Activated CD4-positive, alpha-beta T cell treated with anti-CD3 and anti-CD28 coated beads for 36 hours (primary cell): ENCODE data around the gene FSTL3. TPM values are rescaled to one million over a fixed set of nuclear protein-coding genes. Genes with fewer than 3 reads are reported as not detected.
A peak's percentile ranks its signal among the peaks of the same experiment; 100 is the strongest.
"Not testable (repeated sequence)": the region's sequence is repeated elsewhere in the genome, so short reads cannot be mapped to it uniquely, and the experiment has no call there.

ENCODE experiments used
- ATAC-seq: fragments of 200-7000 bp; cut with Tn5 transposase; one replicate; pipeline ENCODE4 v1.10.0; 2021; ENCODE audit warnings: mild to moderate bottlenecking, moderate library complexity
- CTCF ChIA-PET: fragments of 350-600 bp; sonication (Branson Sonifier 250); formaldehyde crosslinking; loops from one replicate; lab custom pipeline; 2021; ENCODE audit warnings: antibody characterized with exemption; lab: Charles Lee
- POLR2A ChIA-PET: fragments of 350-600 bp; sonication (Branson Sonifier 250); formaldehyde crosslinking; loops from one replicate; lab custom pipeline; 2021; ENCODE audit warnings: antibody characterized with exemption, inconsistent platforms; lab: Charles Lee
- DNase-seq: peaks from one replicate; pipeline ENCODE4 v3.0.0-alpha.2; 2020
- H3K27ac Mint-ChIP-seq: one replicate; pipeline ENCODE4 v1.8.0; 2021; ENCODE audit warnings: mixed read lengths
- H3K27me3 Mint-ChIP-seq: one replicate; pipeline ENCODE4 v1.8.0; 2021; ENCODE audit warnings: mixed read lengths
- H3K36me3 Mint-ChIP-seq: one replicate; pipeline ENCODE4 v1.8.0; 2021; ENCODE audit warnings: low read depth, mixed read lengths
- H3K4me1 Mint-ChIP-seq: one replicate; pipeline ENCODE4 v1.8.0; 2021; ENCODE audit warnings: mixed read lengths
- H3K4me3 Mint-ChIP-seq: one replicate; pipeline ENCODE4 v1.8.0; 2021; ENCODE audit warnings: mild to moderate bottlenecking, moderate library complexity, mixed read lengths
- H3K9me3 Mint-ChIP-seq: one replicate; pipeline ENCODE4 v1.8.0; 2021; ENCODE audit warnings: low read depth, mixed read lengths
- intact Hi-C, 2 experiments: fragments of 100-400 bp; cut with DNase I in 1 of 2; cut with micrococcal nuclease in 1 of 2; formaldehyde crosslinking; loops; one replicate each; pipeline versions ENCODE4 v1.14.2 to v1.15.1; 2022 to 2024; cut with DNase I, micrococcal nuclease
- total RNA-seq, 2 experiments: library from RNA; stranded (reverse); gene quantifications; one replicate each; pipeline ENCODE4 v1.2.3, GENCODE V29; 2021

FSTL3 gene
- 10 to 100 TPM in 1 of 2 experiments, 1 to 10 TPM in 1; 8.5 to 10.1 TPM for total RNA-seq

- intact Hi-C loops, result no loop called here
- Mint-ChIP-seq H3K36me3 (no peaks in the 10 kb centered on the region), H3K27me3 (peaks cover 14% of the 10 kb centered on the region), H3K4me3 (no peak within 1 kb of the TSS), H3K27ac (no peak within 1 kb of the TSS), H3K9me3 (no peaks in the 10 kb centered on the region), H3K4me1 (peaks cover 4% of the 10 kb centered on the region)
- CTCF ChIA-PET, result interaction anchor here (0.6 to 1.1 kb wide), 2 partner anchors 13 to 55 kb away, joined by 3 to 4 read pairs; no protein-coding TSS in a partner anchor
- DNase-seq, result no peak
- no peak for ATAC-seq
- POLR2A ChIA-PET, result no interaction called here
These were observed at the start of gene FSTL3 for GRCh38 chr19:676339-677105. TSS of gene FSTL3 (plus strand) at chr19:676392. CDS start at chr19:676424, 32 bp downstream.

- DNase-seq, POLR2A ChIA-PET, H3K9me3 Mint-ChIP-seq, ATAC-seq, H3K27ac Mint-ChIP-seq, H3K4me3 Mint-ChIP-seq, H3K27me3 Mint-ChIP-seq: not testable (repeated sequence)
- peaks cover 45% of the 10 kb centered on the region for H3K36me3 Mint-ChIP-seq
- intact Hi-C loops, result loop anchor here in 1 of 2 experiments (5.0 kb wide), 1 partner anchor 39 kb away; the partner anchor contains the start of gene HCN2
- peaks cover 14% of the 10 kb centered on the region for H3K4me1 Mint-ChIP-seq
- CTCF ChIA-PET, result interaction anchor here (0.6 kb wide), 1 partner anchor 103 kb away, joined by 3 read pairs; no protein-coding TSS in a partner anchor
These were observed 49.6 kb upstream of the FSTL3 start for GRCh38 chr19:626566-626965.

- DNase-seq, result peak; percentile 48
- POLR2A ChIA-PET, result no interaction called here
- intact Hi-C loops, result loop anchor here in 1 of 2 experiments (5.0 kb wide), 1 partner anchor 41 kb away; the partner anchor contains the start of gene HCN2
- Mint-ChIP-seq H3K27me3 (no peaks in the 10 kb centered on the region), H3K4me1 (peaks cover 20% of the 10 kb centered on the region), H3K27ac (no peak overlapping the region), H3K36me3 (peaks cover 51% of the 10 kb centered on the region), H3K9me3 (no peaks in the 10 kb centered on the region), H3K4me3 (no peak overlapping the region)
- ATAC-seq, result no peak
- CTCF ChIA-PET, result no interaction called here
These were observed 48.0 kb upstream of the FSTL3 start for GRCh38 chr19:628168-628567.

GRCh38 chr19:629515-629914 is 46.7 kb upstream of the FSTL3 start:
- H3K27me3 Mint-ChIP-seq, H3K9me3 Mint-ChIP-seq, DNase-seq, POLR2A ChIA-PET, CTCF ChIA-PET, ATAC-seq, H3K27ac Mint-ChIP-seq, H3K4me3 Mint-ChIP-seq: not testable (repeated sequence)
- Mint-ChIP-seq H3K4me1 (peaks cover 29% of the 10 kb centered on the region), H3K36me3 (peaks cover 45% of the 10 kb centered on the region)
- intact Hi-C loops, result loop anchor here in 1 of 2 experiments (5.0 kb wide), 1 partner anchor 42 kb away; the partner anchor contains the start of gene HCN2

- POLR2A ChIA-PET, result no interaction called here
- Mint-ChIP-seq H3K4me1 (peaks cover 29% of the 10 kb centered on the region), H3K9me3 (no peaks in the 10 kb centered on the region), H3K27ac (no peak overlapping the region), H3K36me3 (peaks cover 45% of the 10 kb centered on the region), H3K27me3 (no peaks in the 10 kb centered on the region), H3K4me3 (no peak overlapping the region)
- CTCF ChIA-PET, result no interaction called here
- DNase-seq, result no peak
- no peak for ATAC-seq
- intact Hi-C loops, result loop anchor here in 1 of 2 experiments (5.0 kb wide), 1 partner anchor 43 kb away; the partner anchor contains the start of gene HCN2
These were observed 46.1 kb upstream of the FSTL3 start for GRCh38 chr19:629961-630714.

- H3K27me3 Mint-ChIP-seq, result no peaks in the 10 kb centered on the region
- peak overlapping the region; percentile 91 for H3K27ac Mint-ChIP-seq
- no peaks in the 10 kb centered on the region for H3K9me3 Mint-ChIP-seq
- intact Hi-C loops, result loop anchor here (1.0 to 2.0 kb wide), 12 partner anchors 21 to 775 kb away; partner anchors contain the start of genes BSG (in 1 of the 2), CDC34 (in 1 of the 2), DAZAP1 (in 1 of the 2) and HCN2 (in 1 of the 2)
- ChIA-PET POLR2A (interaction anchor here (0.7 kb wide), 1 partner anchor 9 kb away, joined by 3 read pairs; no protein-coding TSS in a partner anchor), CTCF (interaction anchor here (0.5 kb wide), 1 partner anchor 146 kb away, joined by 3 read pairs; no protein-coding TSS in a partner anchor)
- ATAC-seq, result peak; percentile 37
- H3K4me1 Mint-ChIP-seq, result peaks cover 29% of the 10 kb centered on the region
- DNase-seq, result peak; percentile 70
- H3K4me3 Mint-ChIP-seq, result peak overlapping the region; percentile 97
- peaks cover 35% of the 10 kb centered on the region for H3K36me3 Mint-ChIP-seq
These were observed 43.6 kb upstream of the FSTL3 start for GRCh38 chr19:632579-633067.

- Mint-ChIP-seq H3K4me1 (peaks cover 29% of the 10 kb centered on the region), H3K27ac (peak within 1 kb of the TSS; percentile 91), H3K36me3 (peaks cover 30% of the 10 kb centered on the region), H3K9me3 (no peaks in the 10 kb centered on the region), H3K27me3 (no peaks in the 10 kb centered on the region), H3K4me3 (peak within 1 kb of the TSS; percentile 97)
- intact Hi-C loops, result loop anchor here (1.0 to 2.0 kb wide), 12 partner anchors 22 to 774 kb away; partner anchors contain the start of genes BSG (in 1 of the 2), CDC34 (in 1 of the 2), DAZAP1 (in 1 of the 2) and HCN2 (in 1 of the 2)
- ChIA-PET CTCF (no interaction called here), POLR2A (interaction anchor here (0.7 kb wide), 1 partner anchor 8 kb away, joined by 3 read pairs; no protein-coding TSS in a partner anchor)
- DNase-seq, result peak; percentile 98
- ATAC-seq, result peak; percentile 98
These were observed 43.0 kb upstream of the FSTL3 start, which contains the start of gene POLRMT for GRCh38 chr19:633068-633785. TSS of gene POLRMT (minus strand) at chr19:633537. CDS start at chr19:633512, 25 bp downstream.

- Mint-ChIP-seq H3K27ac (peak overlapping the region; percentile 79), H3K4me1 (peaks cover 27% of the 10 kb centered on the region), H3K4me3 (peak overlapping the region; percentile 97), H3K9me3 (no peaks in the 10 kb centered on the region), H3K27me3 (no peaks in the 10 kb centered on the region), H3K36me3 (peaks cover 23% of the 10 kb centered on the region)
- intact Hi-C loops, result loop anchor here (1.0 to 2.0 kb wide), 12 partner anchors 23 to 773 kb away; partner anchors contain the start of genes BSG (in 1 of the 2), CDC34 (in 1 of the 2), DAZAP1 (in 1 of the 2) and HCN2 (in 1 of the 2)
- ChIA-PET CTCF (interaction anchor here (0.6 to 0.7 kb wide), 2 partner anchors 73 to 350 kb away, joined by 3 read pairs; partner anchors contain the start of gene WDR18), POLR2A (no interaction called here)
- ATAC-seq, result peak; percentile 18
- no peak for DNase-seq
These were observed 42.2 kb upstream of the FSTL3 start for GRCh38 chr19:633786-634639.

GRCh38 chr19:634975-635652 is 41.1 kb upstream of the FSTL3 start:
- Mint-ChIP-seq H3K4me1 (peaks cover 28% of the 10 kb centered on the region), H3K27ac (no peak overlapping the region), H3K27me3 (peaks cover 2% of the 10 kb centered on the region), H3K36me3 (peaks cover 16% of the 10 kb centered on the region), H3K9me3 (no peaks in the 10 kb centered on the region), H3K4me3 (no peak overlapping the region)
- DNase-seq (no peak), ATAC-seq (no peak)
- POLR2A ChIA-PET, result interaction anchor here (0.7 kb wide), 1 partner anchor 67 kb away, joined by 3 read pairs; no protein-coding TSS in a partner anchor
- intact Hi-C loops, result no loop called here
- CTCF ChIA-PET, result interaction anchor here (0.6 to 0.7 kb wide), 3 partner anchors 44 to 456 kb away, joined by 3 read pairs; no protein-coding TSS in a partner anchor
